SK-N-SH (cell line): ENCODE results near the gene TUBGCP5. TPM values are rescaled to one million over a fixed set of nuclear protein-coding genes. Genes with fewer than 3 reads are reported as not detected.

Source experiments
- CTCF ChIA-PET: fragments of 300-600, 350-600 bp; formaldehyde crosslinking; extraction: SDS; loops from one replicate; lab custom pipeline; 2021; lab: Yijun Ruan, JAX
- POLR2A ChIA-PET: fragments of 350-600 bp; sonication (Branson Sonifier 250); formaldehyde crosslinking; extraction: SDS; loops from one replicate; lab custom pipeline; 2020; ENCODE audit warnings: antibody characterized with exemption, inconsistent platforms; lab: Yijun Ruan, JAX
- DNase-seq: peaks from one replicate; pipeline ENCODE4 v3.0.0; 2012
- H2AFZ ChIP-seq: fragments of 200-600 bp; sonication (generic); 2 replicates; pipeline ENCODE4 v1.8.1; 2016; ENCODE audit warnings: antibody characterized with exemption, mild to moderate bottlenecking, low read depth
- H3F3A ChIP-seq: fragments of 200-600 bp; sonication (generic); replicated peaks from 2 replicates; pipeline ENCODE3; 2016; ENCODE audit warnings: antibody characterized with exemption, mild to moderate bottlenecking; ENCODE audit not compliant: insufficient read depth
- H3K27ac ChIP-seq, 2 experiments: fragments of 200-500 bp in 1 of 2; fragments of 200-600 bp in 1 of 2; sonication (Bioruptor generic) in 1 of 2; sonication (generic), shearing (Covaris generic) in 1 of 2; 2 replicates each; pipeline versions ENCODE4 v1.5.1 to v1.6.1; 2014 to 2016; ENCODE audit warnings: low read depth in 2 of 2, inconsistent platforms in 1 of 2, low read length in 1 of 2, mild to moderate bottlenecking in 1 of 2, mixed read lengths in 1 of 2
- H3K27me3 ChIP-seq: fragments of 200-600 bp; sonication (generic), shearing (Covaris generic); 2 replicates; pipeline ENCODE4 v1.6.1; 2016; ENCODE audit warnings: mixed run types; ENCODE audit not compliant: insufficient read depth
- H3K36me3 ChIP-seq, 2 experiments: fragments of 200-500 bp in 1 of 2; fragments of 200-600 bp in 1 of 2; sonication (Bioruptor generic) in 1 of 2; sonication (generic) in 1 of 2; replicated peaks in 1 of 2; 2 replicates each; pipeline versions ENCODE3 to v1.5.1; 2014 to 2016; ENCODE audit warnings: low read length in 1 of 2, mild to moderate bottlenecking in 1 of 2; ENCODE audit not compliant: insufficient read depth in 2 of 2, control insufficient read depth in 1 of 2
- H3K4me1 ChIP-seq, 2 experiments: fragments of 200-500 bp in 1 of 2; fragments of 200-600 bp in 1 of 2; sonication (Bioruptor generic) in 1 of 2; sonication (generic), shearing (Covaris generic) in 1 of 2; 2 replicates each; pipeline versions ENCODE4 v1.5.1 to v1.6.1; 2014 to 2016; ENCODE audit warnings: low read depth in 1 of 2, low read length in 1 of 2, mixed run types in 1 of 2; ENCODE audit not compliant: insufficient read depth in 2 of 2, control insufficient read depth in 1 of 2
- H3K4me2 ChIP-seq: fragments of 200-600 bp; sonication (generic), shearing (Covaris generic); 2 replicates; pipeline ENCODE4 v1.6.1; 2017; ENCODE audit warnings: mixed run types
- H3K4me3 ChIP-seq, 2 experiments: fragments of 200-500 bp in 1 of 2; fragments of 200-600 bp in 1 of 2; sonication (Bioruptor generic) in 1 of 2; sonication (generic), shearing (Covaris generic) in 1 of 2; 2 replicates each; pipeline versions ENCODE4 v1.5.1 to v1.8.1; 2014 to 2016; ENCODE audit warnings: low read depth in 2 of 2, inconsistent platforms in 1 of 2, low read length in 1 of 2, mild to moderate bottlenecking in 1 of 2, mixed read lengths in 1 of 2, moderate library complexity in 1 of 2
- H3K79me2 ChIP-seq: fragments of 200-600 bp; sonication (generic); 2 replicates; pipeline ENCODE4 v1.8.1; 2017; ENCODE audit warnings: mild to moderate bottlenecking; ENCODE audit not compliant: insufficient read depth
- H3K9ac ChIP-seq: fragments of 200-600 bp; sonication (generic); 2 replicates; pipeline ENCODE4 v1.6.1; 2017; ENCODE audit warnings: mixed run types
- H3K9me2 ChIP-seq: fragments of 200-600 bp; sonication (generic); 2 replicates; pipeline ENCODE4 v1.6.1; 2017; ENCODE audit warnings: mixed run types
- H3K9me3 ChIP-seq: fragments of 200-600 bp; sonication (generic); 2 replicates; pipeline ENCODE4 v1.6.1; 2017; ENCODE audit warnings: mixed run types, mild to moderate bottlenecking, moderate library complexity
- H4K20me1 ChIP-seq: fragments of 200-600 bp; sonication (generic); 2 replicates; pipeline ENCODE4 v1.6.1; 2017; ENCODE audit warnings: mild to moderate bottlenecking, mixed run types; ENCODE audit not compliant: insufficient read depth
- CHD2 ChIP-seq: fragments of 150-350 bp; IDR thresholded peaks from 2 replicates; pipeline ENCODE4 v1.6.1; 2018; ENCODE audit warnings: low read length; ENCODE audit not compliant: partially characterized antibody
- EP300 ChIP-seq, 2 experiments: IDR thresholded peaks; 2 replicates each; pipeline versions ENCODE4 v1.4.0 to v1.6.1; 2012; ENCODE audit warnings: borderline replicate concordance in 1 of 2, low read depth in 1 of 2, low read length in 1 of 2
- EZH2phosphoT487 ChIP-seq: fragments of 200-600 bp; sonication (generic); IDR thresholded peaks from 2 replicates; pipeline ENCODE4 v1.6.1; 2017; ENCODE audit warnings: low read depth, mixed run types, mild to moderate bottlenecking, antibody characterized with exemption, moderate library complexity, borderline replicate concordance
- FOXJ3 ChIP-seq: sonication (generic); formaldehyde crosslinking; IDR thresholded peaks from 2 replicates; pipeline ENCODE4 v1.5.1; 2020; ENCODE audit warnings: mild to moderate bottlenecking, missing genetic modification reagents
- GABPA ChIP-seq: IDR thresholded peaks from 2 replicates; pipeline ENCODE4 v1.4.0; 2012; ENCODE audit warnings: low read depth, mild to moderate bottlenecking
- MAX ChIP-seq: IDR thresholded peaks from 2 replicates; pipeline ENCODE4 v1.4.0; 2012; ENCODE audit warnings: low read depth
- MEF2A ChIP-seq: IDR thresholded peaks from 2 replicates; pipeline ENCODE4 v1.4.0; 2012; ENCODE audit warnings: low read depth, borderline replicate concordance
- NFIC ChIP-seq: IDR thresholded peaks from 2 replicates; pipeline ENCODE4 v1.4.0; 2012; ENCODE audit warnings: borderline replicate concordance
- NRF1 ChIP-seq: IDR thresholded peaks from 2 replicates; pipeline ENCODE4 v1.6.1; 2012; ENCODE audit warnings: low read depth, mild to moderate bottlenecking, low read length
- RAD21 ChIP-seq: IDR thresholded peaks from 2 replicates; pipeline ENCODE4 v1.6.1; 2012; ENCODE audit warnings: mild to moderate bottlenecking, low read length
- RFX5 ChIP-seq: IDR thresholded peaks from 2 replicates; pipeline ENCODE4 v1.6.1; 2012; ENCODE audit warnings: mild to moderate bottlenecking, improper control_type of control experiment, low read length
- RXRA ChIP-seq: IDR thresholded peaks from 2 replicates; pipeline ENCODE4 v1.4.0; 2012; ENCODE audit warnings: low read depth, mild to moderate bottlenecking, borderline replicate concordance
- SMC3 ChIP-seq: IDR thresholded peaks from 2 replicates; pipeline ENCODE4 v1.6.1; 2012; ENCODE audit warnings: low read depth, low read length, improper control_type of control experiment
- TCF12 ChIP-seq: IDR thresholded peaks from 2 replicates; pipeline ENCODE4 v1.4.0; 2012
- TEAD4 ChIP-seq: IDR thresholded peaks from 2 replicates; pipeline ENCODE4 v1.4.0; 2012; ENCODE audit warnings: mild to moderate bottlenecking, borderline replicate concordance; ENCODE audit not compliant: insufficient read depth
- USF2 ChIP-seq: fragments of 150-350 bp; IDR thresholded peaks from 2 replicates; pipeline ENCODE4 v1.6.1; 2017; ENCODE audit warnings: antibody characterized with exemption, low read length, low read depth, borderline replicate concordance
- YY1 ChIP-seq: IDR thresholded peaks from 2 replicates; pipeline ENCODE4 v1.4.0; 2012; ENCODE audit warnings: low read depth, mild to moderate bottlenecking
- WGBS: methylation state at CpG from one replicate; pipeline ENCODE4 v1.1.6; 2017; ENCODE audit warnings: low lambda C conversion rate; 5-methylcytosine and 5-hydroxymethylcytosine counted together
- polyA plus RNA-seq, 3 experiments: library from polyadenylated mRNA; depleted of rRNA; stranded (reverse); fragments of >200 nt; gene quantifications; 2 replicates each; pipeline ENCODE4 v1.2.3, GENCODE V29; 2012
- TF ChIP-seq, protein P1 (sequence below): IDR thresholded peaks from 2 replicates; pipeline ENCODE4; 2012
- TF ChIP-seq, protein P2 (sequence below): fragments of 200-600 bp; sonication (generic); IDR thresholded peaks from 2 replicates; pipeline ENCODE4 v1.6.1; 2017; ENCODE audit warnings: antibody characterized with exemption, mild to moderate bottlenecking, moderate library complexity

The TUBGCP5 gene
- polyA plus RNA-seq, 1 of the 3 experiments (the other 2 are of a cell fraction) = 8.7 TPM

DNA sequence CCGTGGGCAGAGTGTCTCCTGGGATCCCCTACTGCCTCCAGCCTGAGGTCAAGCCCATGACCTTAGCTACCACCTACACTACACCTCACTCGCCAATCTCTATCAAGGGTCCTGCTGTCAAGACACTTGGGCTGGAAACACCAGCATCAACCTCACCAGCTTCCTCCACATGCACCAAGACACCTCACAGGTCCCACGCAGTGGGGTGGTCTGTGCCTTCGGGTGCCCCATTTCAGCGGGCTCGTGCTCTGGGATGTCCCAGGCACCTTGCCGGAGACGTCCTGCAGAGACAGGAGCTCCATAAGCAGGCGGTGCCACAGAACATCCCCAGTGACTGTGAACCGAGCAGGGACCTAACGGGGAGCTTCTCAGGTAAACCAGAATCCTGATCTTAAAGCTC lies 79.2 kb downstream of the TUBGCP5 start (continued):
- TF ChIP-seq USF2 = no peak
- TF ChIP-seq, protein P1, sequence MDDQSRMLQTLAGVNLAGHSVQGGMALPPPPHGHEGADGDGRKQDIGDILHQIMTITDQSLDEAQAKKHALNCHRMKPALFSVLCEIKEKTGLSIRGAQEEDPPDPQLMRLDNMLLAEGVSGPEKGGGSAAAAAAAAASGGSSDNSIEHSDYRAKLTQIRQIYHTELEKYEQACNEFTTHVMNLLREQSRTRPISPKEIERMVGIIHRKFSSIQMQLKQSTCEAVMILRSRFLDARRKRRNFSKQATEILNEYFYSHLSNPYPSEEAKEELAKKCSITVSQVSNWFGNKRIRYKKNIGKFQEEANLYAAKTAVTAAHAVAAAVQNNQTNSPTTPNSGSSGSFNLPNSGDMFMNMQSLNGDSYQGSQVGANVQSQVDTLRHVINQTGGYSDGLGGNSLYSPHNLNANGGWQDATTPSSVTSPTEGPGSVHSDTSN = no peak
- TF ChIP-seq TEAD4 = no peak
- TF ChIP-seq TCF12 = no peak
- TF ChIP-seq, protein P2, sequence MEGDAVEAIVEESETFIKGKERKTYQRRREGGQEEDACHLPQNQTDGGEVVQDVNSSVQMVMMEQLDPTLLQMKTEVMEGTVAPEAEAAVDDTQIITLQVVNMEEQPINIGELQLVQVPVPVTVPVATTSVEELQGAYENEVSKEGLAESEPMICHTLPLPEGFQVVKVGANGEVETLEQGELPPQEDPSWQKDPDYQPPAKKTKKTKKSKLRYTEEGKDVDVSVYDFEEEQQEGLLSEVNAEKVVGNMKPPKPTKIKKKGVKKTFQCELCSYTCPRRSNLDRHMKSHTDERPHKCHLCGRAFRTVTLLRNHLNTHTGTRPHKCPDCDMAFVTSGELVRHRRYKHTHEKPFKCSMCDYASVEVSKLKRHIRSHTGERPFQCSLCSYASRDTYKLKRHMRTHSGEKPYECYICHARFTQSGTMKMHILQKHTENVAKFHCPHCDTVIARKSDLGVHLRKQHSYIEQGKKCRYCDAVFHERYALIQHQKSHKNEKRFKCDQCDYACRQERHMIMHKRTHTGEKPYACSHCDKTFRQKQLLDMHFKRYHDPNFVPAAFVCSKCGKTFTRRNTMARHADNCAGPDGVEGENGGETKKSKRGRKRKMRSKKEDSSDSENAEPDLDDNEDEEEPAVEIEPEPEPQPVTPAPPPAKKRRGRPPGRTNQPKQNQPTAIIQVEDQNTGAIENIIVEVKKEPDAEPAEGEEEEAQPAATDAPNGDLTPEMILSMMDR = no peak
- no peak for TF ChIP-seq YY1
- TF ChIP-seq CHD2 = no peak
- no peak for TF ChIP-seq EP300 (IDR thresholded peaks at IDR 0.05; ENCODE audit: borderline replicate concordance in 1 of 2, low read depth in 1 of 2, low read length in 1 of 2)
- no peak for TF ChIP-seq RXRA
- no peak for TF ChIP-seq GABPA
- TF ChIP-seq FOXJ3 (CRISPR knock-in tag) = no peak

GRCh38 chr15:22959321-22960101 lies 79.9 kb downstream of the TUBGCP5 start:
- H3K9me2 ChIP-seq = no peaks in the 10 kb centered on the region
- ChIA-PET CTCF (no interaction called here), POLR2A (no interaction called here)
- H3K4me1 ChIP-seq = peaks cover 20 to 42% of the 10 kb centered on the region in 2 experiments
- WGBS = 96% methylated on average over 18 of the region's 33 CpGs
- peaks cover 18% of the 10 kb centered on the region for H3F3A ChIP-seq
- H2AFZ ChIP-seq = no peak overlapping the region
- H3K4me2 ChIP-seq = no peak overlapping the region
- no peak for DNase-seq
- TF ChIP-seq SMC3 (no peak), NRF1 (no peak), MAX (no peak), EZH2phosphoT487 (no peak), RFX5 (no peak), NFIC (no peak), MEF2A (no peak), RAD21 (no peak), CHD2 (no peak)
- H3K4me3 ChIP-seq = no peak overlapping the region
- H3K9me3 ChIP-seq = no peaks in the 10 kb centered on the region
- H3K27ac ChIP-seq = no peak overlapping the region; a peak in 1 of 4 replicates
- H3K36me3 ChIP-seq = no peaks in the 10 kb centered on the region
- H3K27me3 ChIP-seq = no peaks in the 10 kb centered on the region
- peaks cover 93% of the 10 kb centered on the region for H4K20me1 ChIP-seq
- no peak overlapping the region for H3K9ac ChIP-seq
- H3K79me2 ChIP-seq = peaks cover 98% of the 10 kb centered on the region
